Measurements from ENCODE around the gene CEP68. TPM values are rescaled to one million over a fixed set of nuclear protein-coding genes. Genes with fewer than 3 reads are reported as not detected.

Gene CEP68
- total RNA-seq, 4 donors from 2014 or later, result 21.6 to 40.4 (median 25.2) TPM

GRCh38 chr2:65134158-65134557 is 77.9 kb downstream of the CEP68 start:
- TF ChIP-seq CTCF (IDR thresholded peaks at IDR 0.05), result no peak
- TF ChIP-seq POLR2A (IDR thresholded peaks at IDR 0.05), result no peak
- no peak for TF ChIP-seq EP300 (IDR thresholded peaks at IDR 0.05)
- Histone ChIP-seq H3K4me1 (peaks cover 0 to 15% (median 3%) of the 10 kb centered on the region in 4 donors), H3K9me3 (no peaks in the 10 kb centered on the region), H3K27me3 (no peaks in the 10 kb centered on the region), H3K4me3 (no peak overlapping the region), H3K27ac (no peak overlapping the region), H3K36me3 (no peaks in the 10 kb centered on the region)
- 85 to 92% methylated on average over 7 of the region's 7 CpGs for WGBS, 2 donors
- DNase-seq (ENCODE audit: low spot score in 2 of 2), result no peak

GRCh38 chr2:65136253-65136652 is 80.0 kb downstream of the CEP68 start:
- DNase-seq (ENCODE audit: low spot score in 2 of 2), result no peak
- Histone ChIP-seq H3K9me3 (no peaks in the 10 kb centered on the region), H3K4me3 (peak overlapping the region in 1 of 4 donors; percentile 12), H3K27me3 (no peaks in the 10 kb centered on the region), H3K4me1 (peaks cover 0 to 8% (median 0%) of the 10 kb centered on the region in 4 donors), H3K36me3 (no peaks in the 10 kb centered on the region), H3K27ac (peak overlapping the region in 1 of 4 donors; percentile 56)
- TF ChIP-seq POLR2A (IDR thresholded peaks at IDR 0.05) (no peak), CTCF (IDR thresholded peaks at IDR 0.05) (no peak), EP300 (IDR thresholded peaks at IDR 0.05) (no peak)
- WGBS, 2 donors, result 65 to 90% methylated on average over 1 of the region's 1 CpG

Other genes starting within 250 kb of the CEP68 start
- gene SLC1A4, start 67.0 kb upstream of the CEP68 start, total RNA-seq, result 10 to 100 TPM in 3 of 4 donors, 1 to 10 TPM in 1; 7.2 to 14.4 (median 12.2) TPM
- 10 to 100 TPM; 69.6 to 93.0 (median 81.6) TPM for gene RAB1A, start 73.7 kb downstream of the CEP68 start, total RNA-seq
- gene ACTR2, start 171.4 kb downstream of the CEP68 start, total RNA-seq, result 10 to 100 TPM; 58.6 to 86.1 (median 80.0) TPM

All from tibial nerve (tissue), 4 donors.